ENCODE measurements around the gene FGF14.

Gene FGF14

DNA sequence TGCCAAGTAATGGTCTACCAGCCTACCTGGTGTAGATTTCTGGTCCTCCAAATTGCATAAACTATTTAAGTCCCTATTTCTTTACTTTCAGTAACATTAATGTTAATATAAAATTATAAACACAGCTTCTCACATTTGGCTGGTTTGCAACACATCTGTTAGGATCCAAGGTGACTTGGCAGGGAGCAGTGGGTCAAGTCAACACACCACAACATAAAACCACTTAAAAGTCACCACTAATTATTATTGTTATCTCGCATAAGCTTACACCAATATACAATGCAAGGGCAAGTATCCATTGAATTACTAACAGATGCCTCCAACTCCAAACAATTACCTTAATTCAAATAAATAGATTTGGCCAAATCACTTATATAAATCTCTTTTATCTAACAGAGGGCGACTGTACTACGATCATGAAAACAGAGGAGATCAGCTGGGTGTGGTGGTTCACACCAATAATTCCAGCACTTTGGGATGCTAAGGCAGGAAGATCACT, 74.7 kb downstream of the FGF14 start:
- TF ChIP-seq EZH2phosphoT487 (IDR thresholded peaks at IDR 0.05; ENCODE audit: low read depth) (no peak), CTCF (IDR thresholded peaks at IDR 0.05; ENCODE audit: low read depth, low read length) (no peak)
- no peaks in the 10 kb centered on the region for H3K36me3 ChIP-seq (replicated peaks; ENCODE audit: low read depth, low read length)
- H3K9ac ChIP-seq (ENCODE audit: low read length) = no peak overlapping the region
- no peaks in the 10 kb centered on the region for H3K9me3 ChIP-seq (ENCODE audit: insufficient read depth, low read length)
- no peaks in the 10 kb centered on the region for H4K20me1 ChIP-seq (ENCODE audit: insufficient read depth, low read length)
- H3K4me3 ChIP-seq (ENCODE audit: low read length) = no peak overlapping the region
- no peaks in the 10 kb centered on the region for H3K4me1 ChIP-seq (ENCODE audit: low read length)
- H3K4me2 ChIP-seq (ENCODE audit: low read length) = no peak overlapping the region
- no peaks in the 10 kb centered on the region for H3K79me2 ChIP-seq (ENCODE audit: low read length)
- no peak overlapping the region for H3K27ac ChIP-seq (ENCODE audit: low read length)
- no peak overlapping the region for H2AFZ ChIP-seq (ENCODE audit: low read depth, low read length)
- no peaks in the 10 kb centered on the region for H3K27me3 ChIP-seq (ENCODE audit: low read depth, low read length)

DNA sequence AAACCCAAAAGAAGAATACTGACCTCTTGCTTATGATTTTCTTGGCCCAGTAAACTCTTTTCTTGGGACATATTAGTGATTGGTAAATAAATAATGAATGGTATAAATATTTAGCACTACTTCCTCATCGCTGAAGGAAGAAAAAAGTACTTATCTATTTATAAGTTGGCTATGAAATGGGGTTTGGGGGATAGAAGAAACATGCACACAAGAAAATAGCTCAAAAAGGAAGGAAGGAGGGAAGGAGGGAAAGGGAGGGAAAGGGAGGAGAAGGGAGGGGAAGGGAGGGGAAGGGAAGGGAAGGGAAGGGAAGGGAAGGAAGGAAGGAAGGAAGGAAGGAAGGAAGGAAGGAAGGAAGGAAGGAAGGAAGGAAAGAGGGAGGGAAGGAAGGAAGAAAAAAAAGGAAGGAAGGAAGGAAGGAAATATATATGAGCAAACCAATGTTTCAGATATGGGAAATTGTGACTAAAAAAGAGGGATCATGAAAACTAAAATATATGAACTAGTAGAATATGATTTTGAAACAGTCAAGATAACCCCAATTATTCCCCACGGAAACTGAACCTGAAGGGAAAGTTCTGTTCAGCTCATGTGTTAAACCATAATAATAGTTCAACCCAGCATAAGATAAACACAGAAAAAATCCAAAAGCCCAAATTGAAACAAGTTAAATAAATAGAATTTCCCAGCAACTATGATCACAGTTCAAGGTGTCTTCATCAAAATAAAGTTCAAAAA, 75.3 kb downstream of the FGF14 start:
- Histone ChIP-seq H3K9ac (ENCODE audit: low read length) (no peak overlapping the region), H3K27me3 (ENCODE audit: low read depth, low read length) (no peaks in the 10 kb centered on the region), H2AFZ (ENCODE audit: low read depth, low read length) (no peak overlapping the region), H3K36me3 (replicated peaks; ENCODE audit: low read depth, low read length) (no peaks in the 10 kb centered on the region), H3K4me2 (ENCODE audit: low read length) (no peak overlapping the region), H3K9me3 (ENCODE audit: insufficient read depth, low read length) (no peaks in the 10 kb centered on the region), H3K27ac (ENCODE audit: low read length) (no peak overlapping the region), H3K4me3 (ENCODE audit: low read length) (no peak overlapping the region), H3K4me1 (ENCODE audit: low read length) (no peaks in the 10 kb centered on the region), H3K79me2 (ENCODE audit: low read length) (no peaks in the 10 kb centered on the region), H4K20me1 (ENCODE audit: insufficient read depth, low read length) (no peaks in the 10 kb centered on the region)
- no peak for TF ChIP-seq EZH2phosphoT487 (IDR thresholded peaks at IDR 0.05; ENCODE audit: low read depth)
- TF ChIP-seq CTCF (IDR thresholded peaks at IDR 0.05; ENCODE audit: low read depth, low read length) = no peak

- Histone ChIP-seq H3K4me2 (ENCODE audit: low read length) (no peak overlapping the region), H3K9ac (ENCODE audit: low read length) (no peak overlapping the region), H3K27ac (ENCODE audit: low read length) (no peak overlapping the region), H3K79me2 (ENCODE audit: low read length) (no peaks in the 10 kb centered on the region), H3K36me3 (replicated peaks; ENCODE audit: low read depth, low read length) (no peaks in the 10 kb centered on the region), H3K4me3 (ENCODE audit: low read length) (no peak overlapping the region), H3K9me3 (ENCODE audit: insufficient read depth, low read length) (no peaks in the 10 kb centered on the region), H4K20me1 (ENCODE audit: insufficient read depth, low read length) (no peaks in the 10 kb centered on the region), H2AFZ (ENCODE audit: low read depth, low read length) (no peak overlapping the region), H3K4me1 (ENCODE audit: low read length) (no peaks in the 10 kb centered on the region), H3K27me3 (ENCODE audit: low read depth, low read length) (no peaks in the 10 kb centered on the region)
- no peak for TF ChIP-seq CTCF (IDR thresholded peaks at IDR 0.05; ENCODE audit: low read depth, low read length)
- TF ChIP-seq EZH2phosphoT487 (IDR thresholded peaks at IDR 0.05; ENCODE audit: low read depth) = no peak
Observed at GRCh38 chr13:102325321-102325720, 76.5 kb downstream of the FGF14 start.

DNA sequence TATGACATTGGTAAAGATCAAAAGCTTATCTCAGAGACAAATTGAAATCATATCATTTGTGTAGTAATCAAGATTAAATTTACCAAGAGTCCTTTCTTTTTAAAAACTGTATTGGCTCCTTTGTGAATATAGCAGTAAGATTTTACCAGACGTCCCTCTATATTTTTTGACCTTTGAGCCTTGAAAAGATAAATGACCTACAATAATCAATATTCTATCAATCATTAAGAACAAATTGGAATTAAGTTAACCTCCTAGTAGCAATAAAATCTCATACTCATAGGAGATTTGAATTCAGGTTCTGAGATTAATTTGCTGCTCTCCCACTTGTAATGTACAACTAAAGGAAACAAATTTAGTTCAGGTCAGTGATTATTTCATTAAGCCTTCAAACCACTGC, 78.3 kb downstream of the FGF14 start:
- H3K27ac ChIP-seq (ENCODE audit: low read length) = no peak overlapping the region
- no peak overlapping the region for H2AFZ ChIP-seq (ENCODE audit: low read depth, low read length)
- H3K4me2 ChIP-seq (ENCODE audit: low read length) = no peak overlapping the region
- H3K4me1 ChIP-seq (ENCODE audit: low read length) = no peaks in the 10 kb centered on the region
- H3K9me3 ChIP-seq (ENCODE audit: insufficient read depth, low read length) = no peaks in the 10 kb centered on the region
- no peaks in the 10 kb centered on the region for H4K20me1 ChIP-seq (ENCODE audit: insufficient read depth, low read length)
- TF ChIP-seq EZH2phosphoT487 (IDR thresholded peaks at IDR 0.05; ENCODE audit: low read depth) (no peak), CTCF (IDR thresholded peaks at IDR 0.05; ENCODE audit: low read depth, low read length) (no peak)
- H3K79me2 ChIP-seq (ENCODE audit: low read length) = no peaks in the 10 kb centered on the region
- H3K9ac ChIP-seq (ENCODE audit: low read length) = no peak overlapping the region
- no peaks in the 10 kb centered on the region for H3K36me3 ChIP-seq (replicated peaks; ENCODE audit: low read depth, low read length)
- H3K27me3 ChIP-seq (ENCODE audit: low read depth, low read length) = no peaks in the 10 kb centered on the region
- no peak overlapping the region for H3K4me3 ChIP-seq (ENCODE audit: low read length)
